GM20431 (cell line): ENCODE results near the gene UVSSA.

Experiments
- in situ Hi-C: fragments of 300-500 bp; cut with MseI, MboI; formaldehyde crosslinking; loops from one replicate; pipeline ENCODE4 v1.15.0; 2020; ENCODE audit warnings: low sequenced_read_pairs; ENCODE audit not compliant: unreplicated experiment

Gene UVSSA

GRCh38 chr4:1348014-1348513 lies 1.1 kb downstream of the UVSSA start:
- in situ Hi-C loops: no loop called here

- in situ Hi-C loops: no loop called here
Observed at GRCh38 chr4:1348746-1349145, 1.7 kb downstream of the UVSSA start.

DNA sequence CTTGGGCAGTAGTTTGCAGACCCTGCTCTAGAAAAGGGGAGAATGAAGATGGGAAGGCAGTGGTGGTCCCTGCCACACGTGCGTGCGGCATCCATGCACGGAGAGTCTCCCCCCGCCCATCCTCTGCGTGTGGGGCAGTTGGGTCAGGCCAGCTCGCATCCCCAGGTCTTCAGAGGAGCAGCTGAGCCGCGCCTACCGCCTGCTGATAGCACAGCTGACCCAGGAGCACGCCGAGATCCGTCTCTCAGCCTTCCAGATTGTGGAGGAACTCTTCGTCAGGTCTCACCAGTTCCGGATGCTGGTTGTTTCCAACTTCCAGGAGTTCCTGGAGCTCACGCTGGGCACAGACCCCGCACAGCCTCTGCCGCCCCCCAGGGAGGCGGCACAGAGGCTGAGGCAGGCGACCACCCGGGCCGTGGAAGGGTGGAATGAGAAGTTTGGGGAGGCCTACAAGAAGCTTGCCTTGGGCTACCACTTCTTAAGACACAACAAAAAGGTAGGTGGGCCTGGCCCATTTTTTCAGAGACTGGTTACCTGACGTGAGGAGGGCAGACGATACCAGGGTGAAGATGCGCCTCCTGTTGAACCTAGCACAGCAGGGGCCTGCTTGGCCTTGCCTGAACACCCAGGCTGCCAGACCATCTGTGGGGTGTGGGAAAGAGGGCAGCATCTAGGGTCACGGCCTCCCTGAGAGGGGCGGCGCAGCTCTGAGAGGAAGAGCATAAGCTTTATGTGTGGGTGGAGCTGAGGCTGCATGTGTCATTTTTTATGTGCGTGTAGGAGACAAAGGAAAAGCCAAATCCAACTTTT lies 2.6 kb downstream of the UVSSA start:
- in situ Hi-C loops: loop anchor here (25.0 kb wide), 1 partner anchor 212 kb away; no protein-coding TSS in a partner anchor

DNA sequence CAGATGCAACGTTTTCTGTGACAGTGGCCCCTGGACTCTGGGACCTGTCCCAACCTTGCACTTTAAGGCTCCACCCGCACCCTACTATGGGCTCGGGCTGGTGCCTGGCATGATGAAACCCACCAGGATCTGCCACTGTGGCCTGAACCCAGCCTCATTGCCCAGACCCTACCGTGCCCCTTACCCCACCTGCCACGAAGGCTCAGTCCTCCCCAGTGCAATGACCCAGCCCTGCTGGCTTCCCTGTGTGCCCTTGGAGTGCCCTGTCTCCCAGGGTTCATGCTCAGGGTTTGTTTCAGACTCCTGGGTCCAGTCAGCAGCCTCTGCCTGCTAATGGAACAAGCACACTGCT lies 3.1 kb downstream of the UVSSA start:
- in situ Hi-C loops: loop anchor here (25.0 kb wide), 1 partner anchor 213 kb away; no protein-coding TSS in a partner anchor

- in situ Hi-C loops: loop anchor here (25.0 kb wide), 1 partner anchor 215 kb away; no protein-coding TSS in a partner anchor
Observed at GRCh38 chr4:1351854-1352566, 5.0 kb downstream of the UVSSA start.

DNA sequence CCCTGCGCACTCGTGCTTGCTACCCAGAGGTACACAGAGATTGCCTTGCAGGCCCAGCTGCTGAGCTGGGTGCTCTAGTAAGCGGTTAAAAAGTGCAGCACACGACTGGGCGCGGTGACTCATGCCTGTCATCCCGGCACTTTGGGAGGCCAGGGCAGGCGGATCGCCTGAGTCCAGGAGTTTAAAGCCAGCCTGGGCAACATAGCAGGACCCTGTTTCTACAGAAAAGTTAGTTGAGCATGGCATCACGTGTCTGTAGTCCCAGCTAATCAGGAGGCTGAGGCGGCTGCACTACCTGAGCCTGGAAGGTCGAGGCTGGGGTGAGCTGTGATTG lies 5.5 kb downstream of the UVSSA start:
- in situ Hi-C loops: loop anchor here (25.0 kb wide), 1 partner anchor 215 kb away; no protein-coding TSS in a partner anchor

DNA sequence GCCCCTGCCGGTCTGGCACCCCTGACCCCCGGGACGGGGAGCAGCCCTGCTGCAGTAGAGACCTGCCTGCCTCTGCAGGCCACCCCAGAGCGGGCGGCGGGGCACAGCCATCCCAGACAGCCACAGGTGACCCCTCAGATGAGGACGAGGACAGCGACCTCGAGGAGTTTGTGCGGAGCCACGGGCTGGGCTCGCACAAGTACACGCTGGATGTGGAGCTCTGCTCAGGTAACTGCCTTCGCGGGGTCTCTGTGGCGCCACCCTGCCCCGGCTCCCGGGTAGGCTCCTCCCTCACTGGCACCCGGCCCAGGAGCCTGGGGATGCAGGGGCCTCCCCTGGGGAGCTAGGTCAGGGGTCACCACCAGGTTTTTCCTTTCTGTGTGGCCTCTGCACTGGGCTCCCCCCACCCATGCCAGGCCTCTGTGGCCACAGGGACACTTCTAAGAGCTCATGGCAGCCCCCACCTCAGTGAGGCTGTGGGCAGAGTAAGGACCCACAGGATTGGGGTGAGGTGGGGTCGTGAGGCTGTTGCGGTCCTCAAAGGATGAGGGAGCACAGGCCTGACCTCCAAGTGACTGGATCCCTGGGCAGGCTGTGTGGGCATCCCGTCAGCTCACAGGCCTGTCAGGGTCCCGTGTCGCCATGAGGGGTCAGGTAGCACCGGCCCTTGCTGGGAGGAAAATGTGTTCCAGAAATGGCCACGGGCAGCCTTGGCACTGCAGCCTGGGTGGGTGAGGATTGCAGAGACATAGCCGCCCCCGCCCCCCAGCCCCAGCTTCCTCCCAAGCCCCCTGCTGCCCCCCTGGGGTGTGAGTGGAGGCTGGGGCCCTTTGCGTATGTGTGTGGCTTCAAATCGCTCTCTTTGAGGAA lies 6.4 kb downstream of the UVSSA start:
- in situ Hi-C loops: loop anchor here (25.0 kb wide), 1 partner anchor 216 kb away; no protein-coding TSS in a partner anchor

DNA sequence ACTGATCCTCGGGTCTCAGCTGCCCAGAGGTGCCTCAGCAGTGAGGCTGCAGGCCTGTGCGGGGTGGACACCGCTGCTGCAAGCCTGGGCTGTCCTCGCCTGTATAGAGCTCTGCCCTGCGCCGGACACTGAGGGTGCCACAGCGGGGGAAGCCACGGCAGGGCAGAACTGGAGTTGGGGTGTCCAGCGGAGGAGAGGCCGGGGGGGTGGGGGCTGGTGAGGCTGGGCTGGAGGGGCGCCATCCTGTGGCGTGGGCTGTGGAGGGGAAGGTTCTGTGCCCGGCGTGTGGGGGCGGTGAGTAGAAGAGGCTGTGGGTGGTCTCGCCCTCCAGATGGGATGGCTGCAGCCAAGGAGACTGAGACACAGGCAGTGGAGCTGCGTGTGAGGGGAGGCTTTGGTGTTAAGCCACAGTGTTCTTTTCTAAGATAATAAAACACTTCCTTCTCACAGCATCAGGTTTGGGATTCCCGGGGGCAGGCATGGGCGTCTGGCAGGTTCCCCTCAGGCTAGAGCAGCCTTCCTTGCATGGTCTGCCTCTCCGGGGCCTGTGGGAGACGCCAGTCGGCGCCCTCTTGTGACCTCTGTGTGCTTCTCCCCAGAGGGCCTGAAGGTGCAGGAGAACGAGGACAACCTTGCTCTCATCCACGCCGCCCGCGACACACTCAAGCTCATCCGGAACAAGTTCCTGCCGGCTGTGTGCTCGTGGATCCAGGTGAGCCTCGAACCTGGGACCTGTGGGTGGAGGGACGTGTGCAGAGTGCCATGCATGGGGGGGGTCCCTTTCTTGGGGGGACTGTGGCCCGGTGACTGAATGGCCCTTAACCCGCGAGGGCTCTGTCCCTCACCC lies 7.4 kb downstream of the UVSSA start:
- in situ Hi-C loops: loop anchor here (25.0 kb wide), 1 partner anchor 217 kb away; no protein-coding TSS in a partner anchor

DNA sequence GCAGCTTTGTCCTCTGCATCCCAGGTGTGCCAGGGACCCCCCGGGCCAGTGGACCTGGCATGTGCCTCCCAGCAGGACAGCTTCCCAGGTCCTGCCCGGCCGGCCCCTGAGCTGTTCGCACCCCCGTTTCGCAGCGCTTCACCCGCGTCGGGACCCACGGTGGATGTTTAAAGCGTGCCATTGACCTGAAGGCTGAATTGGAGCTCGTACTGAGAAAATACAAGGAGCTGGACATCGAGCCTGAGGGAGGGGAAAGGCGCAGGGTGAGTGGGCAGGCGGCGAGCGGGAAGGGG lies 7.9 kb downstream of the UVSSA start:
- in situ Hi-C loops: loop anchor here (25.0 kb wide), 1 partner anchor 218 kb away; no protein-coding TSS in a partner anchor

GRCh38 chr4:1355378-1355777 lies 8.4 kb downstream of the UVSSA start:
- in situ Hi-C loops: loop anchor here (25.0 kb wide), 1 partner anchor 218 kb away; no protein-coding TSS in a partner anchor

DNA sequence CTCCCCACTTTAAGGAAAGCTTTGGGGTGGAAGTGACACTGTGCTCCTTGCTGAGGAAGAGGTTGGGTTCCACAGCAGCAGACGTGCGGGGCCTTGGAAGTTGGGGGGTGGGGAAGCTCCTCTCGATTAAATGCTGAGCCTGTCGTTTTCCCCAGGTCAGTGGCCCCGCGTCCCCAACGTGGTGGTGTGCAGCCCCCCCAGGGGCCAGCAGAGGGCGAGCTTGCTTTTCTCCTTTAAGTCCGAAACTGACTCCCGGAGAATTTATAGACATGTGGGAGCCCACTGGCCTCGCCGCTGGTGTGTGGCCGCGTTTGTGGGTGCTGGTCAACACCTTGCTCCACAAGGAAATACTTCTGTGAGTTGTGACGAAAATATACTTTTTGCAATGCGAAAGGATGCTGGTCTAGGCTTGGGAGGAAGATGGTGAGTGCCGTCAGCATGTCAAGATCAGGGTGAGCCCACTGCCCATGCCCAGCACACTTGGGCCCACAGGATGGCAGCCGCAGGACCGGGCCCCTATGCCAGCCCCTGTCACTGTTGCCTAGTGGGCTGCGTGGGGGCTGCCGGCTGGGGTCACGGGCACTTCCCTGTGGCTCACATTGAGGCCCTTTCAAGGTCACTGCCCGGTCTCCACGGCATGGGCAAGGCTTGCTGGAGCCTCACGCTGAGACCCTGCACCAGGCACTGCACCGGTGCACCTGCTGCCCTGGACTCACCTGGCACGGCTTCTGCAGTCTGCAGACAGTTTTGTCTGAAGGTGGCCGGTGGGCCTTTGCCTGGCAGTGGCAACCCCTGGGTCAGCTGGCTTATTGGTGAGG lies 9.4 kb downstream of the UVSSA start:
- in situ Hi-C loops: loop anchor here (25.0 kb wide), 1 partner anchor 219 kb away; no protein-coding TSS in a partner anchor

GRCh38 chr4:1357356-1358248 lies 10.6 kb downstream of the UVSSA start:
- in situ Hi-C loops: loop anchor here (25.0 kb wide), 1 partner anchor 220 kb away; no protein-coding TSS in a partner anchor

- in situ Hi-C loops: loop anchor here (25.0 kb wide), 1 partner anchor 221 kb away; no protein-coding TSS in a partner anchor
Observed at GRCh38 chr4:1358421-1359143, 11.6 kb downstream of the UVSSA start.

DNA sequence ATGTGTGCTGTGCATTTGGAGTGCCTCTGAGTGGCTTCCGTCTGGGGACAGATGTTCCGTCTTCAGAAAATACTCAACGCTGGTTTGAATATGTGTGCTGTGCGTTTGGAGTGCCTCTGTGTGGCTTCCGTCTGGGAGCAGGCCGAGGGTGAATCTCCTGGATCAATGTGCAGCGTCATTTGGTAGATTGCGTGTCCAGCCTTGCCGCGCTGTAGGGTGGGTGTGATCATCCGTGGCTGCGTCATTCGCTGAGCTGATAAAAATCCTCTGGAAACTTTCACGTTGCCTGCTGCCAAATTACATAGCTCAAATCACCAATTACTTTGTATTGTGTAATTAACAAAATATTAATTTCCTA lies 12.1 kb downstream of the UVSSA start:
- in situ Hi-C loops: loop anchor here (25.0 kb wide), 1 partner anchor 222 kb away; no protein-coding TSS in a partner anchor

DNA sequence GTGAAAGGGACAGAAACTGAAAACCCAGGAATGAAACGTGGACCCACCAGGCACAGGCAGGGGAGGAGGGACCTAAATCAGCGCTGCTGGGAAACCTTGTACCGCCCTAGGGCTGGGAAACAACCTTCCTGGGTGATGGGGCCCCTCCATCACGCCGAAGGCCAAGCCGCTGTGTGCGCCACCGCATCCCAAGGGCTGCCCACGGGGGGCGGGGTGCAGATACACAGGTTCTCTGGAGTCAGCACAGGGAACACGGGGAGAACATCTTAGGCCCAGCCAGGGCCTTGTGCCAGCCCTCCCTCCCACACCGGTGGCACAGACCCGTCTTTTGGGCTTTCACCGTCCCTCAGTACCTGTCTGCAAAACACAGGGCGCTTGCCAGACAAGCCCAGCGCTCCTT lies 13.0 kb downstream of the UVSSA start:
- in situ Hi-C loops: loop anchor here (25.0 kb wide), 1 partner anchor 223 kb away; no protein-coding TSS in a partner anchor

DNA sequence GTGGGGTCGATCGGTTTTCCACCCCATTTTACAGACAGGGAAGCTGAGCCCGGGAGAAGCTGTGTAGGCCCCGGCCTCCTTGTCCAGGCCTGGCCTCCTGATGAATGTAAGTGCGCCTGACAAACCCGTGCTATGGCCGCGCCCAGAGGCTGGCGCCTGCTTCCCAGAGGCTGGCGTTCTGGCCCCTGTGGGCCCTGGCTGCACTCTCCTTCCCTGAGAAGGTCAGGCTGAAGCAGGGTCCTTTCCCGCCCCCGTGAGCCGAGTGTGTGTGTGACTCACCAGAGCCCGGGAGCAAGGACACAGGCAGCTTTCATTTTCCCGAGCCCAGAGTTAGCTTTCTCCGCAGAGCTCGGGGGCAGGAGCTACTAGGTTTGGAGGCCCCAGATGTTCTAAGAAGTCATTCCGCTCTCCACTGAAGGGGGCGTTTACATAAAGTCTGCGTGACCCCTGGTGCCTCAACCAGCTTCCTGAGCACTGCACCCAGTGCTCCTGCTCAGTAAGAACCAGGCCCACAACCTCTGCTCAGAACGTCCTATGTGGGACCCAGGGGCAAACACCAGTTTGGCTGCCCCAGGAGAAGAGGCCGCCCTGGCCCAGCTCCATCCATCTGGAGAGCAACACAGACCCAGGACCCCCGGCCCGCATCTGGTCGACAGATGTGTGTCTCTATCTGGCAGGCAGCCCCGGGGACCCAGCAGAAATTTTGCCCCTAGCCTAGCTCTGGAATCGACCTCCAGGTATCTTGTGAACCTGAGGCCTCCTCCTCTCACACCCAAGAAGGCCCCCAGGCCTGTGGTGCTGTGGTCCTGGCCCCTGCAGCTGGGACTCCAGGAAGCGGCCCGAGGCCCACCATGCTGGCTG lies 13.6 kb downstream of the UVSSA start:
- in situ Hi-C loops: loop anchor here (25.0 kb wide), 1 partner anchor 223 kb away; no protein-coding TSS in a partner anchor
